ENCODE measurements around the gene TMED5. TPM values are rescaled to one million over a fixed set of nuclear protein-coding genes. Genes with fewer than 3 reads are reported as not detected.

TMED5 gene
- total RNA-seq, 4 donors from 2014 or later = 99.5 to 150 (median 127) TPM

DNA sequence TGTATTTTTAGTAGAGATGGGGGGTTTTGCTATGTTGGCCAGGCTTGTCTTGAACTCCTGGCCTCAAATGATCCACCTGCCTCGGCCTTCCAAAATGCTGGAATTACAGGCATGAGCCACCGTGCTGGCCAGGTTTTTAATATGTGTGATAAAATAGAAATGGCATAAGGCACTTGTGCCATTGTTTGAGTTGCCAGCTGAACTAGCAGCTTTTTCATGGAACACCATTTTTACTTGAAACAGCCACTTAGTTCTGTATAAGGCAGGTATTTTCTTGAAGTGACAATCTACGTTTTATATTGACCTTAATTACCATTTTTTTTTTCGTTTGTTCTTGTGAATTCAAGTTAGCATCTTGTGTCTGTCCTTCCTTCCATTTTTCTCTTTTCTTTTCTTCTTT lies 72.8 kb downstream of the TMED5 start:
- no peak for TF ChIP-seq POLR2A (IDR thresholded peaks at IDR 0.05)
- TF ChIP-seq, protein P1, sequence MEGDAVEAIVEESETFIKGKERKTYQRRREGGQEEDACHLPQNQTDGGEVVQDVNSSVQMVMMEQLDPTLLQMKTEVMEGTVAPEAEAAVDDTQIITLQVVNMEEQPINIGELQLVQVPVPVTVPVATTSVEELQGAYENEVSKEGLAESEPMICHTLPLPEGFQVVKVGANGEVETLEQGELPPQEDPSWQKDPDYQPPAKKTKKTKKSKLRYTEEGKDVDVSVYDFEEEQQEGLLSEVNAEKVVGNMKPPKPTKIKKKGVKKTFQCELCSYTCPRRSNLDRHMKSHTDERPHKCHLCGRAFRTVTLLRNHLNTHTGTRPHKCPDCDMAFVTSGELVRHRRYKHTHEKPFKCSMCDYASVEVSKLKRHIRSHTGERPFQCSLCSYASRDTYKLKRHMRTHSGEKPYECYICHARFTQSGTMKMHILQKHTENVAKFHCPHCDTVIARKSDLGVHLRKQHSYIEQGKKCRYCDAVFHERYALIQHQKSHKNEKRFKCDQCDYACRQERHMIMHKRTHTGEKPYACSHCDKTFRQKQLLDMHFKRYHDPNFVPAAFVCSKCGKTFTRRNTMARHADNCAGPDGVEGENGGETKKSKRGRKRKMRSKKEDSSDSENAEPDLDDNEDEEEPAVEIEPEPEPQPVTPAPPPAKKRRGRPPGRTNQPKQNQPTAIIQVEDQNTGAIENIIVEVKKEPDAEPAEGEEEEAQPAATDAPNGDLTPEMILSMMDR (IDR thresholded peaks at IDR 0.05 in 4 of 5, conservative IDR thresholded peaks at IDR 0.05 in 1 of 5) = no peak
- H3K27ac ChIP-seq = no peak overlapping the region
- H3K27me3 ChIP-seq = no peaks in the 10 kb centered on the region
- peaks cover 0 to 3% of the 10 kb centered on the region in 2 donors for H3K36me3 ChIP-seq
- in situ Hi-C loops (cut with MboI; ENCODE audit: low sequenced_read_pairs in 4 of 4) (no loop called here), intact Hi-C loops (cut with DNase I; ENCODE audit: low total_unique reads) (no loop called here)
- peaks cover 15 to 21% of the 10 kb centered on the region in 2 donors for H3K4me1 ChIP-seq
- H3K9me3 ChIP-seq = no peaks in the 10 kb centered on the region
- DNase-seq (no peak), ATAC-seq (no peak)
- no peak overlapping the region for H3K4me3 ChIP-seq

DNA sequence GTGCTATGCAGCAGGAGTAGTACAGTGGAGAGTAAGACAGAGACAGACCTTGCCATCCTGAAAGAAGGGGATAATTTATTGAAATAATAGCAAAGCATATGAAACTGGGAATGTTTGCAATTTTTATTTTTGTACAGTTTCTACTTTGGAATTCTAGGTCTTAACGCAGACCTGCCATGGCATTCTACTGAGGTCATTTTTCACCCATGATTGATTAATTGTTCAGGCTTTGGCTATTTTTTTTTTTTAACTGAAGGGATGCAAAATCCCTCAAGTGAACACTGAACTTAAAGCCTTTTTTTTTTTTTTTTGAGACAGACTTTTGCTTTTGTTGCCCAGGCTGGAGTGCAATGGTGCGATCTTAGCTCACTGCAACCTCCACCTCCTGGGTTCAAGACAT lies 74.0 kb downstream of the TMED5 start:
- Histone ChIP-seq H3K4me1 (peaks cover 3 to 13% of the 10 kb centered on the region in 2 donors), H3K4me3 (no peak overlapping the region), H3K27me3 (no peaks in the 10 kb centered on the region), H3K27ac (no peak overlapping the region), H3K36me3 (peaks cover 0 to 3% of the 10 kb centered on the region in 2 donors), H3K9me3 (no peaks in the 10 kb centered on the region)
- intact Hi-C loops (cut with DNase I; ENCODE audit: low total_unique reads) (no loop called here), in situ Hi-C loops (cut with MboI; ENCODE audit: low sequenced_read_pairs in 4 of 4) (no loop called here)
- TF ChIP-seq, protein P1 (IDR thresholded peaks at IDR 0.05 in 4 of 5, conservative IDR thresholded peaks at IDR 0.05 in 1 of 5) = no peak
- TF ChIP-seq POLR2A (IDR thresholded peaks at IDR 0.05) = no peak
- ATAC-seq (no peak), DNase-seq (no peak)

DNA sequence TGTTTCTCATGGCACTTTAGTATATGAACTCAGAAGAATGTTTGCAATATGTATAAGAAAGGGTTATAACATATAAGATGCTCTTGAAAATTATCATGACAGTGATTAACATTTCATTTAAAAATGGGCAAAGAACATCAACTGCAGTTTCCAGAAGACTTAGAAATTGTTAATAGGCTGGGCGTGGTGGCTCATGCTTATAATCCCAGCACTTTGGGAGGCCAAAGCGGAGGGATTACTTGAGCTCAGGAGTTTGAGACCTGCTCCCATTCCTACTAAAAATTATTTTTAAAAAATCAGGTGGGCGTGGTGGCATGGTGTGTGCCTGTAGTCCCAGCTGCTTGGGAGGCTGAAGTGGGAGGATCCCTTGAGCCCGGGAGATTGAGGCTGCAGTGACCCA lies 78.1 kb downstream of the TMED5 start:
- Histone ChIP-seq H3K4me1 (peaks cover 4 to 11% of the 10 kb centered on the region in 2 donors), H3K27me3 (no peaks in the 10 kb centered on the region), H3K9me3 (no peaks in the 10 kb centered on the region), H3K36me3 (peaks cover 0 to 3% of the 10 kb centered on the region in 2 donors), H3K4me3 (no peak overlapping the region), H3K27ac (no peak overlapping the region)
- DNase-seq (no peak), ATAC-seq (no peak)
- intact Hi-C loops (cut with DNase I; ENCODE audit: low total_unique reads) = no loop called here
- in situ Hi-C loops (cut with MboI; ENCODE audit: low sequenced_read_pairs in 4 of 4) = no loop called here
- TF ChIP-seq, protein P1 (IDR thresholded peaks at IDR 0.05 in 4 of 5, conservative IDR thresholded peaks at IDR 0.05 in 1 of 5) = no peak
- no peak for TF ChIP-seq POLR2A (IDR thresholded peaks at IDR 0.05)

Other genes starting within 250 kb of the TMED5 start
- 1 to 10 TPM; 3.3 to 9.2 (median 4.7) TPM for gene DIPK1A, start 219.0 kb downstream of the TMED5 start, total RNA-seq
- gene MTF2, start 101.1 kb downstream of the TMED5 start, total RNA-seq = 10 to 100 TPM in 1 of 4 donors, 1 to 10 TPM in 3; 5.9 to 11.7 (median 9.5) TPM
- 1 to 10 TPM; 4.6 to 7.8 (median 5.6) TPM for gene CCDC18, start 311 bp upstream of the TMED5 start, total RNA-seq
- gene DR1, start 165.5 kb upstream of the TMED5 start, total RNA-seq = 10 to 100 TPM; 26.8 to 59.1 (median 37.9) TPM

Data from gastrocnemius medialis (tissue), 4 donors.